Measurements from ENCODE around the gene RASA3. TPM values are rescaled to one million over a fixed set of nuclear protein-coding genes. Genes with fewer than 3 reads are reported as not detected.

The RASA3 gene
- total RNA-seq, 2 experiments from 2014 or later = 3.6 to 17.9 TPM

GRCh38 chr13:114068656-114069318, 63.6 kb downstream of the RASA3 start:
- Histone ChIP-seq H3K9me3 (ENCODE audit: low read length) (no peaks in the 10 kb centered on the region), H4K20me1 (ENCODE audit: insufficient read depth, low read length) (no peaks in the 10 kb centered on the region), H3K4me1 (ENCODE audit: insufficient read depth, low read length, poor library complexity, severe bottlenecking) (peaks cover 42% of the 10 kb centered on the region), H3K4me2 (ENCODE audit: low read length) (no peak overlapping the region), H3K79me2 (ENCODE audit: insufficient read depth, low read depth, low read length) (no peaks in the 10 kb centered on the region), H3K4me3 (ENCODE audit: low read depth, low read length, poor library complexity, severe bottlenecking) (no peak overlapping the region), H2AFZ (ENCODE audit: low read length) (no peak overlapping the region), H3K36me3 (ENCODE audit: insufficient read depth, low read length) (no peaks in the 10 kb centered on the region), H3K27ac (ENCODE audit: low read depth, low read length, poor library complexity, severe bottlenecking) (no peak overlapping the region), H3K9me2 (ENCODE audit: insufficient read depth, low read length) (no peaks in the 10 kb centered on the region)
- DNase-seq (ENCODE audit: low spot score) = no peak
- TF ChIP-seq EZH2phosphoT487 (IDR thresholded peaks at IDR 0.05; ENCODE audit: borderline replicate concordance, low read depth, low read length) = no peak
- intact Hi-C loops (cut with micrococcal nuclease; ENCODE audit: unreplicated experiment) = no loop called here
- CTCF ChIA-PET (ENCODE audit: unreplicated experiment) = no interaction called here
- POLR2A ChIA-PET = no interaction called here
- no TSS peak for BruUV-seq (replicated peaks)

GRCh38 chr13:114067886-114068651, 64.4 kb downstream of the RASA3 start:
- no peak for DNase-seq (ENCODE audit: low spot score)
- Histone ChIP-seq H3K9me2 (ENCODE audit: insufficient read depth, low read length) (no peaks in the 10 kb centered on the region), H3K79me2 (ENCODE audit: insufficient read depth, low read depth, low read length) (no peaks in the 10 kb centered on the region), H2AFZ (ENCODE audit: low read length) (peak overlapping the region; percentile 10; the same call in 1 of the 2 replicates), H3K9me3 (ENCODE audit: low read length) (no peaks in the 10 kb centered on the region), H3K4me2 (ENCODE audit: low read length) (peak overlapping the region; percentile 82), H3K4me3 (ENCODE audit: low read depth, low read length, poor library complexity, severe bottlenecking) (peak overlapping the region; percentile 47), H3K4me1 (ENCODE audit: insufficient read depth, low read length, poor library complexity, severe bottlenecking) (peaks cover 42% of the 10 kb centered on the region), H3K27ac (ENCODE audit: low read depth, low read length, poor library complexity, severe bottlenecking) (peak overlapping the region; percentile 45), H3K36me3 (ENCODE audit: insufficient read depth, low read length) (no peaks in the 10 kb centered on the region), H4K20me1 (ENCODE audit: insufficient read depth, low read length) (no peaks in the 10 kb centered on the region)
- ChIA-PET CTCF (ENCODE audit: unreplicated experiment) (interaction anchor here (0.5 kb wide), 1 partner anchor 47 kb away, joined by 3 read pairs; no protein-coding TSS in a partner anchor), POLR2A (interaction anchor here (1.2 kb wide), 1 partner anchor 10 kb away, joined by 3 read pairs; no protein-coding TSS in a partner anchor)
- intact Hi-C loops (cut with micrococcal nuclease; ENCODE audit: unreplicated experiment) = loop anchor here (1.0 kb wide), 1 partner anchor 42 kb away; no protein-coding TSS in a partner anchor
- TF ChIP-seq EZH2phosphoT487 (IDR thresholded peaks at IDR 0.05; ENCODE audit: borderline replicate concordance, low read depth, low read length) (no peak), CTCF (conservative IDR thresholded peaks at IDR 0.05; ENCODE audit: low read length) (no peak)
- no TSS peak for BruUV-seq (replicated peaks)

- H3K4me3 ChIP-seq (ENCODE audit: low read depth, low read length, poor library complexity, severe bottlenecking) = peak overlapping the region; percentile 47
- H3K79me2 ChIP-seq (ENCODE audit: insufficient read depth, low read depth, low read length) = no peaks in the 10 kb centered on the region
Observed at GRCh38 chr13:114067381-114067885, 65.0 kb downstream of the RASA3 start.

More at GRCh38 chr13:114067381-114067885, 65.0 kb downstream of the RASA3 start:
- Histone ChIP-seq H2AFZ (ENCODE audit: low read length) (peak overlapping the region; percentile 10; the same call in 1 of the 2 replicates), H3K9me3 (ENCODE audit: low read length) (no peaks in the 10 kb centered on the region), H4K20me1 (ENCODE audit: insufficient read depth, low read length) (no peaks in the 10 kb centered on the region), H3K36me3 (ENCODE audit: insufficient read depth, low read length) (no peaks in the 10 kb centered on the region), H3K4me2 (ENCODE audit: low read length) (peak overlapping the region; percentile 82), H3K9me2 (ENCODE audit: insufficient read depth, low read length) (no peaks in the 10 kb centered on the region), H3K27ac (ENCODE audit: low read depth, low read length, poor library complexity, severe bottlenecking) (peak overlapping the region; percentile 45), H3K4me1 (ENCODE audit: insufficient read depth, low read length, poor library complexity, severe bottlenecking) (peaks cover 42% of the 10 kb centered on the region)
- BruUV-seq (replicated peaks) = no TSS peak
- TF ChIP-seq EZH2phosphoT487 (IDR thresholded peaks at IDR 0.05; ENCODE audit: borderline replicate concordance, low read depth, low read length) = no peak
- no peak for TF ChIP-seq CTCF (conservative IDR thresholded peaks at IDR 0.05; ENCODE audit: low read length)
- POLR2A ChIA-PET = interaction anchor here (1.2 kb wide), 1 partner anchor 10 kb away, joined by 3 read pairs; no protein-coding TSS in a partner anchor
- CTCF ChIA-PET (ENCODE audit: unreplicated experiment) = interaction anchor here (0.5 kb wide), 1 partner anchor 47 kb away, joined by 3 read pairs; no protein-coding TSS in a partner anchor
- peak; percentile 22 for DNase-seq (ENCODE audit: low spot score)
- intact Hi-C loops (cut with micrococcal nuclease; ENCODE audit: unreplicated experiment) = loop anchor here (1.0 kb wide), 1 partner anchor 43 kb away; no protein-coding TSS in a partner anchor
